T-helper 2 cell treated with Interferon-gamma antibody and Interleukin-4, amounts not matched to agents 100 ng/mL and 5 ng/mL, for 36 hours (primary cell): Measurements from ENCODE around the gene MEP1B. TPM values are rescaled to one million over a fixed set of nuclear protein-coding genes. Genes with fewer than 3 reads are reported as not detected.
"Not testable (repeated sequence)": the region's sequence is repeated elsewhere in the genome, so short reads cannot be mapped to it uniquely, and the experiment has no call there.

ENCODE experiments used
- intact Hi-C: fragments of 100-400 bp; cut with micrococcal nuclease; formaldehyde crosslinking; loops from one replicate; pipeline ENCODE4 v1.15.1; 2023
- total RNA-seq: library from RNA; stranded (reverse); gene quantifications from 2 replicates; pipeline ENCODE4 v1.2.3, GENCODE V29; 2022

MEP1B gene
- total RNA-seq, result 0.07 and 0.11 TPM in 2 replicates

- intact Hi-C loops, result no loop called here
These were observed at the start of gene MEP1B for GRCh38 chr18:32189790-32190189. Gene MEP1B (plus strand): TSS chr18:32190039. CDS start chr18:32190071, 32 bp downstream.

- intact Hi-C loops, result no loop called here
These were observed 41.5 kb upstream of the MEP1B start for GRCh38 chr18:32148185-32148870.

GRCh38 chr18:32152705-32153448 is 37.0 kb upstream of the MEP1B start:
- intact Hi-C loops, result loop anchor here (10.0 kb wide), 1 partner anchor 122 kb away; no protein-coding TSS in a partner anchor

- intact Hi-C loops, result loop anchor here (5.0 to 10.0 kb wide), 2 partner anchors 118 to 215 kb away; partner anchors contain the start of gene TRAPPC8
These were observed 33.0 kb upstream of the MEP1B start for GRCh38 chr18:32156855-32157254.

GRCh38 chr18:32157580-32157979 is 32.3 kb upstream of the MEP1B start:
- intact Hi-C loops, result loop anchor here (5.0 to 10.0 kb wide), 2 partner anchors 117 to 215 kb away; partner anchors contain the start of gene TRAPPC8

GRCh38 chr18:32158108-32158624 is 31.7 kb upstream of the MEP1B start:
- intact Hi-C loops, result loop anchor here (1.0 to 10.0 kb wide), 4 partner anchors 117 to 394 kb away; partner anchors contain the start of genes GAREM1 and TRAPPC8

- intact Hi-C loops, result loop anchor here (1.0 to 10.0 kb wide), 4 partner anchors 116 to 394 kb away; partner anchors contain the start of genes GAREM1 and TRAPPC8
These were observed 31.2 kb upstream of the MEP1B start for GRCh38 chr18:32158631-32159030.

- intact Hi-C loops, result no loop called here
These were observed 29.3 kb upstream of the MEP1B start for GRCh38 chr18:32160547-32160946.

- intact Hi-C loops, result no loop called here
These were observed 21.7 kb upstream of the MEP1B start for GRCh38 chr18:32167980-32168730.

GRCh38 chr18:32173654-32174053 is 16.2 kb upstream of the MEP1B start:
- intact Hi-C loops, result no loop called here

- intact Hi-C loops, result no loop called here
These were observed 15.1 kb upstream of the MEP1B start for GRCh38 chr18:32174719-32175118.

- intact Hi-C loops, result no loop called here
These were observed 14.6 kb upstream of the MEP1B start for GRCh38 chr18:32175265-32175664.

- intact Hi-C loops, result not testable (repeated sequence)
These were observed 13.1 kb upstream of the MEP1B start for GRCh38 chr18:32176745-32177144.

- intact Hi-C loops, result no loop called here
These were observed 12.3 kb upstream of the MEP1B start for GRCh38 chr18:32177530-32177929.

- intact Hi-C loops, result no loop called here
These were observed 6.3 kb upstream of the MEP1B start for GRCh38 chr18:32183503-32183902.

- intact Hi-C loops, result no loop called here
These were observed 370 bp downstream of the MEP1B start for GRCh38 chr18:32190209-32190608.

GRCh38 chr18:32195881-32196815 is 6.3 kb downstream of the MEP1B start:
- intact Hi-C loops, result no loop called here

- intact Hi-C loops, result no loop called here
These were observed 10.9 kb downstream of the MEP1B start for GRCh38 chr18:32200766-32201165.

- intact Hi-C loops, result no loop called here
These were observed 12.3 kb downstream of the MEP1B start for GRCh38 chr18:32201948-32202672.

- intact Hi-C loops, result no loop called here
These were observed 18.2 kb downstream of the MEP1B start for GRCh38 chr18:32208023-32208422.
